ENCODE measurements around the gene GNG7.
"Not testable (repeated sequence)": the region's sequence is repeated elsewhere in the genome, so short reads cannot be mapped to it uniquely, and the experiment has no call there.

Gene GNG7

GRCh38 chr19:2668175-2668763, 34.2 kb downstream of the GNG7 start:
- no peak for DNase-seq

- not testable (repeated sequence) for DNase-seq
Observed at GRCh38 chr19:2667349-2667748, 35.1 kb downstream of the GNG7 start.

- no peak for DNase-seq
Observed at GRCh38 chr19:2666344-2666994, 36.0 kb downstream of the GNG7 start.

GRCh38 chr19:2665103-2665502, 37.4 kb downstream of the GNG7 start:
- DNase-seq = no peak

GRCh38 chr19:2663920-2664571, 38.4 kb downstream of the GNG7 start:
- no peak for DNase-seq

- DNase-seq = no peak
Observed at GRCh38 chr19:2661615-2662014, 40.9 kb downstream of the GNG7 start.

GRCh38 chr19:2659856-2660432, 42.5 kb downstream of the GNG7 start:
- no peak for DNase-seq

GRCh38 chr19:2656533-2656932, 46.0 kb downstream of the GNG7 start:
- DNase-seq = no peak

GRCh38 chr19:2653710-2654707, 48.5 kb downstream of the GNG7 start:
- no peak for DNase-seq

GRCh38 chr19:2653218-2653617, 49.3 kb downstream of the GNG7 start:
- no peak for DNase-seq

GRCh38 chr19:2652504-2653099, 49.9 kb downstream of the GNG7 start:
- DNase-seq = no peak

- DNase-seq = not testable (repeated sequence)
Observed at GRCh38 chr19:2651002-2651733, 51.3 kb downstream of the GNG7 start.

- DNase-seq = no peak
Observed at GRCh38 chr19:2650515-2650914, 52.0 kb downstream of the GNG7 start.

- DNase-seq = no peak
Observed at GRCh38 chr19:2648528-2648937, 54.0 kb downstream of the GNG7 start.

- no peak for DNase-seq
Observed at GRCh38 chr19:2648099-2648498, 54.4 kb downstream of the GNG7 start.

GRCh38 chr19:2646866-2647535, 55.5 kb downstream of the GNG7 start:
- no peak for DNase-seq

GRCh38 chr19:2645826-2646225, 56.7 kb downstream of the GNG7 start:
- no peak for DNase-seq

- DNase-seq = not testable (repeated sequence)
Observed at GRCh38 chr19:2643123-2643737, 59.3 kb downstream of the GNG7 start.

- DNase-seq = no peak
Observed at GRCh38 chr19:2641332-2641698, 61.2 kb downstream of the GNG7 start.

GRCh38 chr19:2640563-2641331, 61.7 kb downstream of the GNG7 start:
- DNase-seq = no peak
